ENCODE measurements around the gene DOCK3. TPM values are rescaled to one million over a fixed set of nuclear protein-coding genes. Genes with fewer than 3 reads are reported as not detected.
A peak's percentile ranks its signal among the peaks of the same experiment; 100 is the strongest.

The DOCK3 gene
- total RNA-seq, 2 donors from 2014 or later, result 0.02 to 0.32 TPM

- no peaks in the 10 kb centered on the region for H3K9me3 ChIP-seq
- H3K27ac ChIP-seq, result no peak overlapping the region
- DNase-seq, result no peak
- no peak for TF ChIP-seq CTCF (IDR thresholded peaks at IDR 0.05)
- H3K36me3 ChIP-seq, result no peaks in the 10 kb centered on the region
- intact Hi-C loops (cut with DNase I), result no loop called here
- H3K4me1 ChIP-seq, result no peaks in the 10 kb centered on the region
- H3K4me3 ChIP-seq, result no peak overlapping the region
- H3K9ac ChIP-seq (ENCODE audit: low read depth in 2 of 2, low read length in 2 of 2), result no peak overlapping the region
- no peaks in the 10 kb centered on the region for H3K27me3 ChIP-seq
Observed at GRCh38 chr3:51002495-51002894, 327.8 kb downstream of the DOCK3 start.

- Histone ChIP-seq H3K4me1 (no peaks in the 10 kb centered on the region), H3K36me3 (no peaks in the 10 kb centered on the region), H3K9ac (ENCODE audit: low read depth in 2 of 2, low read length in 2 of 2) (no peak overlapping the region), H3K27me3 (no peaks in the 10 kb centered on the region), H3K4me3 (no peak overlapping the region), H3K9me3 (no peaks in the 10 kb centered on the region), H3K27ac (no peak overlapping the region)
- no peak for DNase-seq
- intact Hi-C loops (cut with DNase I), result no loop called here
- TF ChIP-seq CTCF (IDR thresholded peaks at IDR 0.05), result no peak
Observed at GRCh38 chr3:51004235-51004634, 329.5 kb downstream of the DOCK3 start.

GRCh38 chr3:51024121-51024520 lies 349.4 kb downstream of the DOCK3 start:
- no peaks in the 10 kb centered on the region for H3K9me3 ChIP-seq
- no peak for DNase-seq

GRCh38 chr3:51024765-51025632 lies 350.3 kb downstream of the DOCK3 start:
- H3K4me3 ChIP-seq, result no peak overlapping the region
- H3K27ac ChIP-seq, result no peak overlapping the region
- H3K4me1 ChIP-seq, result peaks cover 3% of the 10 kb centered on the region
- DNase-seq, result peak; percentile 67
- intact Hi-C loops (cut with DNase I), result no loop called here
- H3K9ac ChIP-seq (ENCODE audit: low read depth in 2 of 2, low read length in 2 of 2), result no peak overlapping the region
- no peaks in the 10 kb centered on the region for H3K27me3 ChIP-seq
- no peaks in the 10 kb centered on the region for H3K36me3 ChIP-seq
- H3K9me3 ChIP-seq, result no peaks in the 10 kb centered on the region
- TF ChIP-seq CTCF (IDR thresholded peaks at IDR 0.05), result no peak

More at GRCh38 chr3:51024121-51024520, 349.4 kb downstream of the DOCK3 start:
- Histone ChIP-seq H3K27ac (no peak overlapping the region), H3K27me3 (no peaks in the 10 kb centered on the region), H3K4me3 (no peak overlapping the region), H3K36me3 (no peaks in the 10 kb centered on the region), H3K4me1 (peaks cover 3% of the 10 kb centered on the region), H3K9ac (ENCODE audit: low read depth in 2 of 2, low read length in 2 of 2) (no peak overlapping the region)
- TF ChIP-seq CTCF (IDR thresholded peaks at IDR 0.05), result no peak
- intact Hi-C loops (cut with DNase I), result no loop called here

- no peaks in the 10 kb centered on the region for H3K27me3 ChIP-seq
- H3K36me3 ChIP-seq, result no peaks in the 10 kb centered on the region
- DNase-seq, result no peak
- no peak overlapping the region for H3K9ac ChIP-seq (ENCODE audit: low read depth in 2 of 2, low read length in 2 of 2)
- H3K9me3 ChIP-seq, result no peaks in the 10 kb centered on the region
- no peak overlapping the region for H3K4me3 ChIP-seq
- no peak for TF ChIP-seq CTCF (IDR thresholded peaks at IDR 0.05)
- intact Hi-C loops (cut with DNase I), result no loop called here
- no peaks in the 10 kb centered on the region for H3K4me1 ChIP-seq
- H3K27ac ChIP-seq, result no peak overlapping the region
Observed at GRCh38 chr3:51031666-51032065, 356.9 kb downstream of the DOCK3 start.
